NCI-H2227 (cell line): Measurements from ENCODE around the gene AGRN.
A peak's percentile ranks its signal among the peaks of the same experiment; 100 is the strongest.
"Not testable (repeated sequence)": the region's sequence is repeated elsewhere in the genome, so short reads cannot be mapped to it uniquely, and the experiment has no call there.

ENCODE experiments used
- DNase-seq: peaks from one replicate; lab custom pipeline; 2025; ENCODE audit not compliant: unreplicated experiment; lab: John Stamatoyannopoulos, UW

Gene AGRN

DNA sequence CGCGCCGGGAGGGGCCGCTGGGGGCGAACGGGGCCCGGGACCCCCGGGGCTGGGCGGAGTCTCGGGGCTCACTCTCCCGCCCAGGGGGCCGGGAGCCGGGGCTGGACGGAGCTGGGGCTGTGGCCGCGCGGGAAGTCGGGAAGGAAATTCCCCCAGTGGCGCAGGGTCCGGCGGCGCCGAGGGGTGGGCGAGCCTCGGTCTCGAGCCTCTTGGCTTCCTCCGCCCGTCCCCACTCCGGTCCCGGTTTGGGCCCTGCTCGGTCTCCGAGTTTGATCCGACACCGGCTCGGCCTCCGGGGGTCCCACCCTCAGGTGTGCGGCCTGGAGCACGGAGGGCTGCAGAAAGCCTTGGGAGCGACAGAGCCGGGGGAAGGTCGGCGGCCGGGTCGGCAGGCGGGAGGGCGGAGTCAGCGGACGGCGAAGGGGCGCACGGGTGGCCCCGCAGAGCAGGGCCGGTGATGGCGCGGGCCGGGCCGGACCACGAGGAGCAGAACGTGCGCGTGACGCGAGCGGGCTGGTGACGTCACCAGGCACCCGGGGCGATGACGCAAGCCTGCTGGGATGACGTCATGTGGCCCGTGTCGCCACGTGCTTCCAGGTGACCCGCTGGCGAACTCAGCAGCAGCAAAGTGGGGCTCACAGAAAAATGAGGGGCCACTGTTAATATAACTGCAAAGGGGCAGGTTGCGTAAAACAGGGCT, 19.4 kb upstream of the AGRN start:
- peak; percentile 95 for DNase-seq

DNA sequence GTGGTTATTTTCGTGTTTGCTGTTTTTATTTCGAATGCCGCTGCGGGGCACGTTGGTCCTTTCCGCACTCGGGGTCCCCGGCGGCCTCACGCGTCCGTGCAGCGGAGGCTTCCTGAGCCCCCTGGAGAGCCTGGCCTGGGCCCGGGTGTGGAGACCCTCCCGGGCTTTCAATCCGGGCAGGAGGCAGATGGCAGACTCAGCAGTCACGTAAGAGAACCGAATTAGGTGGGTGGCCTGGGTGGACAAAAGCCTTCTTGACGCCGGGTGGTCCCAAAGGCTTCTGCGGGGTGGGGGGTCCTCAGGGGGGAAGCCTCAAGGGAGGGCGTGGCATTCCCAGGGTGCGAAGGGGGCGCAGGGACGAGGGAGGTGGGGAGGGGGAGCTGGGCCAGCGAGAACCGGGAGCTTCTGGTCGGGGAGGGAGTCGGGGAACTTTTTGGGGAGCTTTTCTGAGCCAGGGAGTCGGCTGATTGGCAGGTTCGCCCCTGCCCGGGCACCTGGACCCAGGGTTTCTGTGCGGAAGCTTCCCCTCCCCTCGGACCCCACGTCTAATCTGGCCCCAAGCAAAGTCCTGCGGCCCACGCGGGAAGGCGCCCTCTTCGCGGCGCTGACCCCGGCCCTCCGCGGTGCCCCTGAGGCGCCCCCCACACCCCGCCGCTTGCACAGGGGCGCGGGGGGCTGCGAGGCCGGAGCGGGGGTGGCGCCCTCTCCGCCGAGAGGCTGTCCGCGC, 18.7 kb upstream of the AGRN start:
- DNase-seq: no peak

DNA sequence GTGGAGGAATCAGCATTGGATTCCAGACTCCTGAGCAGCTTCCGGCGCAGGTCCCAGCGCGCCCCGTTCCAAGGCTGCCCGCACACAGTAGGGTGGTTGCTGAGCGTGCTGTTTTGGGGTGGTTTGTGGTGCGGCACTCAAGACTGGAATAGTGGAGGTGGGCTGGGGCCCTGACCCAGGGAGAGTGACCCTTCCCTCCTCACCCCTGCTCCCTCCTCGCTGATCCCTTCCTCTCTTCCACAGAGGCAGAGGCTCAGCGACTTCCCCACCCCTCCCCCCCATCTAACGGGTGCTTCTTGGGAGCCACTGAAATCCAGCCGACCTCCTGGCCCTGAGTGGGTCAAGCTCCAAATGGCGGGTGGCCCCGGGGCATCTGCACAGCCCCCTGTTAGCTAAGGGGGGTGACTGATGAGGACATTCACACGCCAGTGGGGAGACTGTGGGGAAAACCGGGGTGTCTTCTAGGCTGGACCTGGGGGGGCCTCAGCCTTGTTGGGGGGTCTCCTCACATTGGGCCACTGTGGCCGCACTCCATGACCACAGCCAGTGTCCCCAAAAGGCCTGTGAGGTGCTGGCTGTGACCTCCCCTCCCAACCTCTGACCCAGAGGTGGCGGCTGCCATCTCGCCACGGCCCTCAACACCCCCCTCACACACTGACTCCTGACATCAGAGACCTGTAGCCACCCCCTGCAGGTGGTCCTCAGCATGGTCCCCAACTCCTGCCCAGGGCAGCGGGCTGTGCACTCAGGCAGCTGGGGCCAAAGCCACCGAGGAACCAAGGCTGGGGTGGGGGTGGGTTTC, 16.1 kb upstream of the AGRN start:
- DNase-seq: no peak

DNA sequence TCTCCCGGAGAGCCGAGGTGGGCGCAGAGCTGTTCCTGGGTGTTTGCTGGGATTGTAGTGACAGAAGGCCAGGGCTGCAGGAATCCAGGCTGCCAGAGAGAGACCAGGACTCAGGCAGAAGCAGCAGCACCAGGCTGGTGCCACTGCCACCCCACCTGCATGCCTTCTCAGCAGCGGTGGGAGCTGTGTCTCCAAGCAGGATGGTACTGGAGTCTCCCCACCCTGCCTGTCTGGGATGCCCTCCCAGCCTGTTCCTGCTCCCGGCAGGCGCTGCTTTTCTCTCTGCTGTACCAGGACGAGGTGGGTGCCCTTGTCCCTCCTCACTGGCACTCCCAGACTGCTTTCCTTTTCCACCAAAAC, 15.5 kb upstream of the AGRN start:
- DNase-seq: no peak

DNA sequence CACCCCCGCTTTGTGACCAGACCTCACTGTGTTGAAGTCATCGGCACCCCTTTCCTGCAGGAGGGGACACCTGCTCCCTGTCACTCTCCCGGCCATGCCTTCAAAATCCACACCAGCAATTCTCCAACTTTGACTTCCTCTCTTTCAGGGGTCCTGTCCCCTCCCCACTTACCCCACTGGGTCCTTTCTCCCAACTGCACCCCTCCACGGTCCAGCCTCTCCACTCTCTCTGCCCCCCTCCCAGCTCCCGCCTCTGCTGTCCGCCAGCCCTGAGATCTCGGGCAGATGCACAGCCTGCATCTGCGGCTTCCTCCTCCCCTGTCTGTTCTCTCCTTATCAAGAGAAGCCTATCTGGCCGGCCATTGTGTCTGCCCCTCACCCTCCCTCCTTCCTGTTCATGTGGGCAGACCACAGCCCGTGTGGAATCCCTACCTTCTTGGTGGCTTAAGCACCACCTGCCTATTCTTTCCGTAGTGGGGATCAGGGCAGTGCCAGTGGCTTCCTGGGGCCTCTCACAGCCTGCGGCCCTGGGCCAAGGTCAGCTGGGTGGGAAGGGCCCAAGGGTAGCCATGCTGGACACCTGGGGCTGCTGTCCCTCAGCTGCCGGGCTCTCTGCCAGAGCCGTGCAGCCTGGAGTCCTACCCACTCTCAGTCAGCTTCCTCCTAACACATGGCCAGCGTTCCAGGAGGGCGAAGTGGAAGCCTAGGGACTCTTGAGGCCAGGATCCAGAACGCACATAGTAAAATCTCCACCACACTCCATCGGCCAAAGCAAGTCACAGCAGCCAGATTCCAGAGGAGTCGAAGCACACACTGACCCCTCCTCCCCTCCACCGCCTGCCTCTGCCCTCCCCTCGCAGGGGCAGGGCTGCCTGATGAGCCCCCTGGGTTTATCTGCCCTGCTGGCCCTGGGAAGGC, 14.9 kb upstream of the AGRN start:
- peak; percentile 34 for DNase-seq

GRCh38 chr1:1005774-1006304, 14.1 kb upstream of the AGRN start:
- DNase-seq: no peak

GRCh38 chr1:1006305-1007159, 13.4 kb upstream of the AGRN start:
- DNase-seq: no peak

GRCh38 chr1:1010131-1010530, 9.8 kb upstream of the AGRN start:
- DNase-seq: not testable (repeated sequence)

DNA sequence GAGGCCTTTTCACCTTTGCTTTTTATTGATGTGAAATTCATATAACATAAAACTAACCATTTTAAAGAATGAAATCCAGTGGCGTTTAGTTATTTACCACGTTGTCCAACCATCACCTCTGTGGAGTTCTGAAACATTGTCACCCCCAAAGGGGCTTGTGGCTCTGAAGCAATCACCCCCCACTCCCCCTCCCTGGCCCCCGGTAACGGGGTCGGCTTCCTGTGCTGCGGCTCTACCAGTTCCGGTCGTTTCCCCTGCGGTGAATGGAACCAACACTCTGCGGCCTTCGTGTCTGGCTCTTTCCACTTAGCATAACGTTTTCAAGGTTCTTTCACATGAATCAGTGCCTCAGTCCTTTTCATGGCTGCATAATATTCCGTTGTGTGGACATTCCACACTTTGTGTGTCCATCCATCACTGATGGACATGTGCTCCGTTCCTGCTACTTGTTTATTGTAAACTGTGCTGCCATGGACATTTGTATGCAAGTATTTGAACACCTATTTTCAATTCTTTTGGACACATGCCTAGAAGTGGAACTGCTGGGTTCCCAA, 8.4 kb upstream of the AGRN start:
- no peak for DNase-seq

GRCh38 chr1:1012736-1013104, 7.2 kb upstream of the AGRN start:
- not testable (repeated sequence) for DNase-seq

- DNase-seq: peak; percentile 91
Measured at GRCh38 chr1:1013105-1013921, 6.6 kb upstream of the AGRN start, which contains the start of gene ISG15. TSS of gene ISG15 (plus strand) at chr1:1013497. CDS start at chr1:1013574, 77 bp downstream.

DNA sequence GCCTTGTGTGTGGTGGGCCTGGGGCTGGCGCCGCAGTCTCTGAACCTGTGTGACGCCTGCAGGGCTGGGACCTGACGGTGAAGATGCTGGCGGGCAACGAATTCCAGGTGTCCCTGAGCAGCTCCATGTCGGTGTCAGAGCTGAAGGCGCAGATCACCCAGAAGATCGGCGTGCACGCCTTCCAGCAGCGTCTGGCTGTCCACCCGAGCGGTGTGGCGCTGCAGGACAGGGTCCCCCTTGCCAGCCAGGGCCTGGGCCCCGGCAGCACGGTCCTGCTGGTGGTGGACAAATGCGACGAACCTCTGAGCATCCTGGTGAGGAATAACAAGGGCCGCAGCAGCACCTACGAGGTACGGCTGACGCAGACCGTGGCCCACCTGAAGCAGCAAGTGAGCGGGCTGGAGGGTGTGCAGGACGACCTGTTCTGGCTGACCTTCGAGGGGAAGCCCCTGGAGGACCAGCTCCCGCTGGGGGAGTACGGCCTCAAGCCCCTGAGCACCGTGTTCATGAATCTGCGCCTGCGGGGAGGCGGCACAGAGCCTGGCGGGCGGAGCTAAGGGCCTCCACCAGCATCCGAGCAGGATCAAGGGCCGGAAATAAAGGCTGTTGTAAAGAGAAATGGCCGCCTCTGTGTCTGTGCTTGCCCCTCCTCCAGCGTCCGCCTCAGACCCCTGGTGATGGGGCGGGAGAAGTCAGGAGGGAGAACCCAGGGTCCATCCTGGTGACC, 5.8 kb upstream of the AGRN start:
- DNase-seq: peak; percentile 83

DNA sequence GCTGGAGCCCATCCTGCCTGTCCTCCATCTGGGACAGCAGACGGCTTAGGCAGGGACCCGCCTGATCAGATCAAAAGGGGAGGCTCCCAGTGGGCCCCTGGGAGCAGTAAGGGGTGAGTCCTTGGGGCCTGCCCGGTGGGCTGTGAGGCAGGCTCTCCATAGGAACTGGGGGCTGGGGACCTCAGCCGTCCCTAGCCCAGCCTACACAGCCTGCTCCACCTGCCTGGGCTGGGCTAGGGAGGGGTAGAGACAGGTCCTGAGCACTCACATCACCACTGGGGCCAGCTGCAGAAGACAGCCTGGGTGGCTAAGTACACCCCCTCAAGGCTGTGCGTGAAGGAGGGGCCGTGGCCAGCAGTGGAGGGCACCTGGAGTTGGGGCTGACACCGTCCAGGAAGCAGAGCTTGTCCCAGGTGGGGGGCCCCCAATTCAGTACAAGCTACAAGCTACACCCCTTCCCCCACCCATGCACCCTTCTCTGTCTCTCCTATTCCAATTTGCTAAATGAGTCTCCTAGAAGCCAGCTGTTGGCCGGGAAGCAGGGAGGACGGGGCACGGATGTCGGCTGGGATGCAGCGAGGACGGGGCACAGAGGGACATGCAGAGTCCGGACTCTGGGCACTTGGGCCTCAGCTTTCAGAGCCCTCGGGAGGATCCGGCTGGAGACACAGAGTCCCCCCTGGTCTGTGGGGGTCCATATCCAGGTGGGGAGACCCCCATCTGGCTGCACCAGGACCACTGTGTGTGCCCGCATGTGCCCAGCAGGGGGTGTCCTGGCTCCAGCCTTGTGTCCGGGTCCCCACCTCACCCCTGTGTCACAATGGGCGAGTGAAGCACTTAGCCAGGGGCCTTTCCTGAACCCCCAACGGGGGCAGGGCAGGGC, 4.9 kb upstream of the AGRN start:
- peak; percentile 38 for DNase-seq

DNA sequence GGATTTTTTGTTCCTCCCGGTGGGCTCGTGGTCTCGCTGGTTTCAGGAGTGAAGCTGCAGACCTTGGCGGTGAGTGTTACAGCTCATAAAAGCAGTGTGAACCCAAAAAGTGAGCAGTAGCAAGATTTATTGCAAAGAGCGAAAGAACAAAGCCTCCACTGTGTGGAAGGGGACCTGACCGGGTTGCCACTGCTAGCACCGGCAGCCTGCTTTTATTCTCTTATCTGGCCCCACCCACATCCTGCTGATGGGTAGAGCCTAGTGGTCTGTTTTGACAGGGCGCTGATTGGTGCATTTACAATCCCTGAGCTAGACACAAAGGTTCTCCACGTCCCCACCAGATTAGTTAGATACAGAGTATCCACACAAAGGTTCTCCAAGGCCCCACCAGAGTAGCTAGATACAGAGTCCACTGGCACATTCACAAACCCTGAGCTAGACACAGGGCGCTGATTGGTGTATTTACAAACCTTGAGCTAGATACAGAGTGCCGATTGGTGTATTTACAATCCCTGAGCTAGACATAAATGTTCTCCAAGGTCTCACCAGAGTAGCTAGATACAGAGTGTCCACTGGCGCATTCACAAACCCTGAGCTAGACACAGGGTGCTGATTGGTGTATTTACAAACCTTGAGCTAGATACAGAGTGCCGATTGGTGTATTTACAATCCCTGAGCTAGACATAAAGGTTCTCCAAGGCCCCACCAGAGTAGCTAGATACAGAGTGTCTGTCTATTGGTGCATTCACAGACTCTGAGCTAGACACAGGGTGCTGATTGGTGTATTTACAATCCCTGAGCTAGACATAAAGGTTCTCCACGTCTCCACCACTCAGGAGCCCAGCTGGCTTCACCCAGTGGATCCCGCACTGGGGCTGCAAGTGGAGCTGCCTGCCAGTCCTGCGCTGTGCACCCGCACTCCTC, 2.3 kb upstream of the AGRN start:
- not testable (repeated sequence) for DNase-seq

GRCh38 chr1:1018321-1018685, 1.6 kb upstream of the AGRN start:
- not testable (repeated sequence) for DNase-seq
